LNCaP clone FGC (cell line): Measurements from ENCODE around the gene CERS1.

ENCODE experiments used
- DNase-seq: peaks from one replicate; pipeline ENCODE4 v3.0.0-alpha.2; 2011; ENCODE audit warnings: low read depth
- H3K4me3 ChIP-seq: 2 replicates; pipeline ENCODE4 v1.5.1; 2011; ENCODE audit warnings: mild to moderate bottlenecking, low read depth, low read length, control low read depth
- CTCF ChIP-seq: IDR thresholded peaks from 2 replicates; pipeline ENCODE4 v1.5.1; 2012; ENCODE audit warnings: mild to moderate bottlenecking; ENCODE audit not compliant: control insufficient read depth, insufficient read depth; ENCODE audit errors: extremely low read depth

CERS1 gene

GRCh38 chr19:18848878-18849661, 46.9 kb downstream of the CERS1 start:
- H3K4me3 ChIP-seq: peak overlapping the region; percentile 30
- no peak for TF ChIP-seq CTCF
- peak; percentile 62 for DNase-seq

GRCh38 chr19:18847549-18848463, 48.2 kb downstream of the CERS1 start:
- peak overlapping the region; percentile 30 for H3K4me3 ChIP-seq
- no peak for TF ChIP-seq CTCF
- no peak for DNase-seq

GRCh38 chr19:18846862-18847548, 49.0 kb downstream of the CERS1 start:
- peak; percentile 91 for TF ChIP-seq CTCF
- peak; percentile 23 for DNase-seq
- H3K4me3 ChIP-seq: no peak overlapping the region

GRCh38 chr19:18845961-18846360, 50.0 kb downstream of the CERS1 start:
- DNase-seq: no peak

GRCh38 chr19:18844806-18845329, 51.1 kb downstream of the CERS1 start:
- DNase-seq: no peak
- H3K4me3 ChIP-seq: no peak overlapping the region
- TF ChIP-seq CTCF: no peak

More at GRCh38 chr19:18845961-18846360, 50.0 kb downstream of the CERS1 start:
- H3K4me3 ChIP-seq: no peak overlapping the region
- no peak for TF ChIP-seq CTCF

- no peak overlapping the region for H3K4me3 ChIP-seq
- TF ChIP-seq CTCF: no peak
- DNase-seq: no peak
Observed at GRCh38 chr19:18843960-18844359, 52.0 kb downstream of the CERS1 start.
